GM12874 (cell line): ENCODE measurements around the gene PRKCD.

Experiments
- CTCF ChIP-seq: IDR thresholded peaks from 2 replicates; pipeline ENCODE4 v1.5.1; 2011; ENCODE audit warnings: low read depth, mild to moderate bottlenecking, control low read depth, low read length, moderate library complexity; ENCODE audit not compliant: insufficient read depth

The PRKCD gene

DNA sequence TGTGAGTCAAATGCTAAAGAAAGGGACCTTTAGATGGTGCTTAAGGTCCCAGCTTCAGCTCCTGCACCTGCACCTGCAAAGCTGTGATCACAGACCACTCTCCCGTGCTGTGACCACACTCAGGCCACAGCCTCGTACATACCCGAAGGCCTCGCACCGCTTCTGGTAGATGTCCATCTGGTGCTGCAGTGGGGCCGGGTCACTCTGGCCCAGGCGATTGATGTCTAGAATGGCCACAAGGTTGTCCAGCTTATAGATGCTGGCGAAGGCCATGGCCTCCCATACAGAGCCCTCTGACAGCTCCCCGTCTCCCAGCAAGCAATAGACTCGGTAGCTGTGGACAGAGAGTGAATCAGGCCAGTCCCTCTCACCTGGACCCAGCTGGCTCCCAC is 73.8 kb downstream of the PRKCD start:
- TF ChIP-seq CTCF: no peak

DNA sequence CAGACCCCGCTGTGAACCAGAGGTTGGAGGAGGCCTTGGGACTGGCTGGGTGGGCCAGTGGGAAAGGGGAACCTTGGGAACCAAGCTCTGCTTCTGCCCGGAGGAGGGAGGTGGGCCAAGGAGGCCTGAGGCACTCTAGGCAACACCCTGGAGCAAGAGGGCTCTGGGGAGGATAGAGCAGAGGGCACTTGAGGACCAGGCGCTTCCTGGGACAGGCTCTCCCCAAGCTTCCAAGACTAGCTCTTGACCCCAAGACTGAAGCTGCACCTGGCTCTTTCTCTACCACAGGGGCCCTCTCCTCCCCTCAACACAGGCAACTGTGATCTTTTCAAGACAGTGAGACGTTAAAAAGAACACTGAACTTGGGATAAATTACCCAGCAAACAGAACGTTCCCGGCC is 74.5 kb downstream of the PRKCD start:
- TF ChIP-seq CTCF: no peak

DNA sequence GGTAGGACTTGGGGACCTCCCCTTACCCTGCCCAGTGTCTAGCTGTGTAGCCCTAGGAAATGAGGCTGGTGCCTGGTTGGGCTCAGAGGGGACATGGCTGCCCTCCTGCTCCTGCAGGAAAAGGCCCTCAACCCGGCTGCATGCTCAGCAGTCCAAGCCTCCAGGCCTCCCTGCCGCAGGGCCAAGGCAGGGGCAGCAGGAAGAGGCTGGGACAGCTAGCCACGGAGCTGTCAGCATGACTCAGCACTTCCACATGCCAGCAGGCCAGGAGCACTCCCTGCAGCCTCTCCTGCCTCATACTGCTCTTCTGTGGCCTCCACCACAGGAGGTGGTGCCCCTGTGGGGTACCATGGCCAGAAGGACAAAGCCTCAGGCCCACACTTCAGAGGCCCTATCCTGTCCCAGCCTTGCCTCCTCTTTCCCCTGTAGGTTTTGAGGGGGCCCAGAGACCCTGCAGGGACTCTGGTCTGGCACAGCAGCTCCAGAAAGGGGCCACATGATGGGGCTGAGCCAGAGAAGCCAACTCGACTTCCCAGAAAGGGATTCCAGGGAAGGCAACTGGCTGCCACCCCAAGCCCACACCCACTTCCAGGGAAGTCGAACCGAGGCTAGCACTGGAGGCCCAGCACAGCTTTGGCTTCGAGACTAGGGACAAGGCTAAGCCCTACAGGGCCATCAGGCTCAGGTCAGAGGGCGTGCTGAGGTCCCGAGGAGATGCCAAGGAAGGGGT is 75.3 kb downstream of the PRKCD start:
- no peak for TF ChIP-seq CTCF

DNA sequence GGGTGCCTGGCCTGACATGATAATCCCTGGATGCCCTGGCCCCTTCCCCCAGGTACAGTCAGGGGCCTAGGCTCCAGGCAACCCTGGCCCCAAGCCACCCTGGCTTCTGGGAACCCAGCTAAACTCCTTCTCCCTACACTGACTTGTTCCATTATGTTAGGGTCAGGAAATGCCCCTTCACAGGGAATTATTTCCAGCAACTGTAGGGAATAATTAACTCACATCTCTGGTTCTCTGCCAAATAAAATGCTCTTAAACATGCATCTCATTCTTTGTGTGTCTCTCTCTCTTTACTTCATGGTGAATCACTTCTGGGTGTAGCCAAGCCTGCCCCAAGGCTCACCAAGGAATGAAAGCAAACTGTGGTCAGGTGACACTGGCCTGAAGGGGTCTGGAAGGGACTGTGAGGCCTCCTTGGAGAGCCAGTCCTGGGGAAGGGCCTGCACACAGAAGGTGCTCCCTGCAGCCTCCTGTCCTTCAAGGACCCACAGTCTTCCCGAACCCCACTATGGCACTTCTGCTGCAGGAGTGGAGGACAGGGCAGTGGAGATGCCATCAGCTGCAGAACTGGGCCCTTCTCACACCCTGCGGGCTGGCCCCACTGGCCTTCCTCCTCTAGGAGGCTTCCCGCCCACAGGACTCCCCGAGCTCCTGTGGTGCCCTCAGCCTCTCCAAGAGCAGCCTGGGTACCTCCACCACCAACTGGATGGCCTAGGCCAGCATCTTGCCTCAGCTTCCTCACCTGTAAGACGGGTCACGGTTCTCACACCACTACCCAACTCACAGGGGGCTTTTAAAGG is 77.2 kb downstream of the PRKCD start:
- TF ChIP-seq CTCF: no peak

GRCh38 chr3:53238886-53239285 is 77.9 kb downstream of the PRKCD start:
- TF ChIP-seq CTCF: no peak

DNA sequence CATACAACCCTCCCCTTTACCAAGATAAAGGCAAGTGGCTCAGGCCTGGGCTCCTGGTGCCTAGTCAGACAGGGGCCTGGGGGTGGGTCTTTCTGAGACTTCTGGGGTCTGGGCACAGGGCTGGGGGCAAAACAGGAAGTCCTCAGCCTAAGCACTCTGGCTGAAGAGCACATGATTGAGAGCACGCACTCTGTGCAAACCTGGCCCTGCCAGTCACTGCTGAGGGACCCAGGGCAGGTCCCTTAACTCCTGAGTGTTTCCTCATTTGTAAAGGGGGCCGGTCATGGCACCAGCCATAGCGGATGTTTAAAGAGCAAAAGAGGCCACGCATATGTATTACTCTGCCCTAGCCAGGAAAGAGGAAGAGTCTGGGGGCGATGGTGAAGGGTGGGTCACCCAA is 78.8 kb downstream of the PRKCD start:
- no peak for TF ChIP-seq CTCF

DNA sequence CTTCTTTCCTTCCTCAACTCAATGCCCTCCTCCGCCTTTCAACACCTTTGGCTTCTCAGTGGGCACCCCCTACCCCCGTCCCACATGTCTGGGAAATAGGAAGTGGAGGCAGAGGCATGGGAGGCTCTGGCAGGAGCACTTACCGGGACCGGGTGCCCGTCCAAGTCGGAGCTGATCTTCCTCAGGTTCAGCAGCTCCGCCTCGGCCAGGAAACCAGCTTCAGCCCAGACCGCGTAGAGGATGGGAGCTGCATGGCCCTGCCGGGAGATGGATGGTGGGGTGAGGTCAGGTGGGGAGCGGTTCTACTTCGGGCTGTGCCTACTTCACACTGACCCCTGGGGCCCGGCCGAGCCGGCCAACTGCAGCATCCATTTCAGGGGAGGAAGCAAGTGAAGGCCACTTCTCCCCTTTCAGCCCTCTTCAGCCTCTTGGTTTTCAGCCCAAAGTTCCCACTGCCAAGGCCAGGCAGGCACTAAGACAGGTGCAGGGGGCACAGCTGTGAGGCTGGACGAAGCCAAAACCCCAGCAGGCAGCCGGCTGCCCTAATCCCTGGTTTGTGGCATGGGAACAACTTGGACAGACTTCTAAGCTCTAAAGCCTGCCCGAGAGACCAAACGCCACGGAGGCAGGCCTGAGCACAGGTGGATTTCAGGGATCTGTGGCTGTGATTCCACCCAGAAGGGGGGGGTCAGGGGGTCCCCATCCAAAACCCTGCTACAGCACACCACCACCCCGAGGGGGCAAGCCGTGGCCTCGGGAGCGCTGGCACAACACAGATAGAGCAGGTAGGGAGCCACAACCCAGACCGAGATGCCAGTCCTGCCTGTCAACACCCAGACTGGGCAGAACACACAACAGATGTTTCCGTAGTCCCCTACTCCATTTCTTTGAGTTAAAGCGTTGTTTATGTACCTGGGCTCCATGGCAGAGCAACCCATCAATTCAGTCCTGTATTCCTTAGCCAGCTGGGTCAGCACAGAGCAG is 80.3 kb downstream of the PRKCD start:
- no peak for TF ChIP-seq CTCF
